DMS 273 treated with DMSO at 0.1 percent for 48 hours (cell line): ENCODE results near the gene SCAMP4.

ENCODE experiments used
- DNase-seq: peaks from one replicate; lab custom pipeline; 2025; lab: John Stamatoyannopoulos, UW

SCAMP4 gene

GRCh38 chr19:1938071-1938470 lies 32.9 kb downstream of the SCAMP4 start:
- no peak for DNase-seq

DNA sequence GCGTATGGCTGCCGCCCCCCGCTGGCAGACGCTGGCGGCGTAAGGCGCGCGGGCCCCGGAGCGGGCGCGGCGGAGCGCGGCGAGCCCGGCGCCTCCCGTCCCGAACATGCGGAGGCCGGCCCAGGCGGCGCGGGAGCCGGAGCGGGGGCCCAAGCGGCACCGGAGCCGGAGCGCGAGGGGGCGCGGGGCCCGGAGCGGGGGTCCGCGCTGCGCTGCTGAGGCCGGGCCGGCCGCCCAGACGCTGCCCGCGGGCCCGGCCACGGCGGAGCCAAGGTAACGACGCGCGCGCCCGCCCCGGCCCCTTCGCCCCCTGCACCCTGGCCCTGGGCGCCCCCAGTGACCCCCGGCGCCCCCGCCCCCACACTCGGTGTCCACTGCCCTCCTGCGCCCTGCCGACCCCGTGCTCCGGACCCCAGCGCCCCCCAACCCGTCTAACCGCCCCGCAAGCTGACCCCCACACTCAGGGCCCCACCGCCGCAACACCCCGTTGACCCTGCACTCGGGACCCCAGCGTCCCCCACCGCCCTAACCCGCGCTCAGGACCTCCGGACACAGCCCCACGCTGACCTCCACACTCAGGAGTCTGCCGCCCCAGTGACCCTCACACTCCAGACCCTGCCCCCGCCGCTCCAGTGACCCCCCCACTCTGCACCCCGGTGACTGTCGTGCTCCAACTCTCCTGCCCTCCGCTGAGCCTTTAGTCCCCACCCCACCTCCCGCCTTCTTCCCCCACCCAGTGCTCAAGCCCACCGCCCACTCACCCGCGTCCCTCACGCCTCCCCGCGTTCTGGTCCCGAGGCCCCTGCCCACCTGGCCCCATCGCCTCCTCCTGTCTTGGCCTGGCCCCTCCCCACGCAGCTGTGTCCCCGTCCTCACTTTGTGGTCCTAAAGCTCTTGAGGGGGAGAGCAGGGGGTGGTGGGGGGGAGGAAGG lies 36.2 kb downstream of the SCAMP4 start, which contains the start of gene CSNK1G2:
Gene CSNK1G2 (plus strand): TSS at position 27 of the 932 bp plus-strand sequence. CDS start 28,601 bp downstream, outside the sequence.
- no peak for DNase-seq

DNA sequence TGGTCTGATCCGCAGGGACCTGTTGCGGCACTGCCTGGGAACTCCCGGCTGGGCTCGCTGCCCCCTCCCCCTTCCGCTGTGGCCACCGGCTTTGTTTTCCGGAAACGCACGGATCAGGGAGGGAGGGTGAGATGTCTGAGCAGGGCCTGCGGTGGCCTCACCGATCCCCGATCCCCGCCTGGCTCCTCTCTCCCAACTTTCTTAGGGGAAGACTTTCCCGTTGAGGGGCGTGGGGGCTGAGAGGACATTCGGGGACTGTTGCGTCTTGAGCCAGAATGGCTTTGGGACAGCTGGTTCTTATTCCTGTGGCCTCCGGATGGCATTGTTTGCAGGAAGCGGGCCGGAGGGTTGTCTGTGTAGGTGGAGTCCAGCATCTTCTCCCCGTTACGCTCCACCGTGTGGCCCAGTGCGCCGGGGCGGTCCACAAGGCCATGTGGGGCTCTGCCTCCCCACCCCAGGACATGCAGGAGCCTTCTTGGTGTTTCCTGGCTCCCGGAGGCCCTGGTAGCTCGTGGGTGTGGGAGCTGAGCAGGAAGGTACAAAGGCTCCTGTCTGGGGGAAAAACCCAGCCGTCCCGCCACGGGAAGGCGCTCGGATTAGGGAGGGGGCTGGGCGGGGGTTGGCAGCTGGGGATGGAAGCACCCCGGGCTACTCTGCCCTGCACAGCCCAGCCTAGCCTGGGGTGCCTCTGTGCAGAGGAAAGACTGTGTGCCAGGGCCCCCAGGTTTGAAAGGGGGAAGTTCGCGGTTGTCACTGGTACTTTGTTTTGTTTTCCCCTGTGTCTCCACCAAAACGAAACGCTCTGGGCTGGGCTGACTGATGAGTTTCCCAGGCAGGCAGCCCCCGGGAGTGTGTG lies 37.1 kb downstream of the SCAMP4 start:
- DNase-seq, result peak; percentile 9

DNA sequence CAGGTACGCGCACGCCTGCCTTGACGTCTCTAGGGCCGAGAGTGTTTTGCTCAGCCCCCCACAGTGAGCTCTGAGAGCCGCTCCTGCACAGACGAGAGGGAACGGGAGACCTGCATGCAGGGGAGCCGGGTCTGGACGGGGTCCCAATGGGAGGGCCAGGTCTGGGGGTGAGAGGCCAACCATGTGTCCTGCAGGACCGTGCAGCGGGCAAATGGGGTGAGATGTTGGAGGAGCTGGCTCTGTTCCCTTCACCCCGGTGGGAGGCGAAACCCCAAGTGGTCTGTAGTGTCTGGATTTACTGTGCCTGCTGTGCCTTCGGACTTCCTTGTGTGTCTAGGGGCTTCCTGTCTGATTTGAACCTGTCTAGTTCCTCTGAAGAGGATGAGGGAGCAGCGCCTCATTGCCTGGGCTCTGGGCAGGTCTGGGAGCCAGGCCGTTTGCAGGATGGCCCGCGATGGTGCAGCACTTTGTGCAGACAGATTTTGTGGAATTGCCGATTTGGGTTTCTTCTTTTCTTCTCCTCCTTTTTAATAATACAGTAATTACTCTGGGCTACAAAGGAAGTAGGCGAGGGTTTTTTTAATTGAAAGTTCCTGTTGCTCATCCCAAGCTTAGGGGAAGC lies 37.8 kb downstream of the SCAMP4 start:
- no peak for DNase-seq

DNA sequence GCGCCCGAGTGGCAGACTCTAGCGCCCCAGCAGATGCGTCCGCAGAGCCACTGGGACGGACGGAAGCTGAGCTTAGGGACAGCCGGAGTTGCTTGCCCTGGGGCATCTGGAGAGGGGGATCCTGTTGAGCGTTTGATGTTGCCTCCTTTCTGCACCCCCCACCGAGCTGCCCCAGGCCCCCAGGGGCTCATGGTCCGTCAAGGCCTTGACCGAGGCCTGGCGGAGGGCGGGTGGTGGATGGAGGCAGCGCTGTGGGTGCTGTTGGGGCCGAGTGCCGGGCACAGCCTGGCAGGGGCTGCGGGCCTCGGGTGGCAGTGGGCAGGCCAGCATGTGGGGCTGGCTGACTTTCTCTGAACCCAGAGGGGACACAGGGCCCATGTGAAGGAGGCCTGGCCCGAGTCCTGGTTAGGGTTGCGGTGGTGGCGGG lies 38.5 kb downstream of the SCAMP4 start:
- DNase-seq, result no peak

DNA sequence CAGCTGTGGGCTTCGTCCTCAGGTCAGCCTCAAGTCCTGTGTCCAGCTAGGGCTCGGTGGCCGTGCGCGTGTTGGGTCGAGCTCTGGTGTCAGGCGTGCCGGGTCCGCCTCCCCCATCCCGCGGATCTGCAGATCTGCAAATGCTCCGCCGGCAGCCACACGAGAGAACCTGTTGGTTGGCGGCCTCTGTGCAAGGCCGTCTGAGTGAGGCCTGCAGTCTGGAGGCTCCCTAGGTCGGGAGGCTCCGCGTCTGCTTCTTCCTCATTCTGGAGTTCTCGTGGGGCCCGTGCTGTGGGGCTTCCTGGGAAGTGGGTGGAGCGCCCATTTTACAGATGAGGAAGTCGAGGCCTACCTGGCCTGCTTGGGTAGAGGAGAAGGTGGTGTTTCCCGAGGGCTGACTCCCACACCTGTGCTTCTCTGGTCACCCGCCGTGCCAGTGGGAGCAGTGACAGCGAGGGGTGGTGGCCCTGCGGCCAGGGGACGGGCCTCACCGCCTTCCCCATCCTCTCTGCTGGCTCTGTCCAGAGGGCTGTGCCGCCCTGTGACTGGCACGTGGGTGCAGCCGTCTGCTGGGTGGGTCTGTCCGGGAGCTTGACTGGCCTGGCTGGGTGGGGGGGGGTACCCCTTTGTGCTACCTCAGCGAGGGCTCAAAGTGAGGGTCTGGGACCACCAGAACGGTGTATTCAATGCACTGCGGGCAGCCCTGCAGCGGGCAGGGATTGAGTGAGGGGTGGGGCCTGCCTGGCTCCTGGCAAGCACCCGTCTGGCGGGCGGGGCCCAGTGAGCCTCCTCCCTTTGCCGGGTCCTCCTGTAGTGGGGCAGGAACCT lies 39.1 kb downstream of the SCAMP4 start:
- DNase-seq, result no peak

DNA sequence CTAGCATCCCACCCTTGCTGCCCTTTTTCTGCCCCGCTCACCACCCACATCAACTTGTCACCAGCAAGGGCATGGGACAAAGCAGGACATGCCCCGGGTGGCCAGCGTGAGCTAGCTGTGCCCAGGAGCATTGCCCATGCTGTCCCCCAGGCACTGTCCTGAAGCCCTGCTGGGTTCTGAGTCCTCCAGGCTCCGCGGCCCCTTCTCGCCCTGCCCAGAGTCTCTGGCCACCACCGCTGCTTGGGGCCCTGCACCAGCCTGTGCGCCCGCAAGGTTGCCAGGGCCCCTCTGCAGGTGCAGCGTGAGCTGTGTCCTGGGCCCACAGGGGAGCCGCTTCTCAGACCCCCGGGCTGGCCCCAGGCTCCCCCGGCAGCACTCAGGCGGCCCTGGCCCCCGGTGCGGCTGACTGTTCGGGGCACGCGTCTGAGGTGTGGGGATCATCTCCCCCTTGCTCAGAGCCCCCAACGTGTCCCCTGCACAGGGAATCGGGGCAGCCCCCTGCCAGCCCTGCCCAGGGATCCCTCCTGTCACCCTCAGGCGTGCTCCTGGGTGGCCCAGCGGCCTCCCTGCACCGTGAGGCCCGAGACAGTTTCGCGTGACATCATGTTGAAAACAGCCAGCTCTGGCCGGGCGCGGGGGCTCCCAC lies 39.8 kb downstream of the SCAMP4 start:
- DNase-seq, result no peak

GRCh38 chr19:1945899-1946298 lies 40.7 kb downstream of the SCAMP4 start:
- DNase-seq, result no peak

DNA sequence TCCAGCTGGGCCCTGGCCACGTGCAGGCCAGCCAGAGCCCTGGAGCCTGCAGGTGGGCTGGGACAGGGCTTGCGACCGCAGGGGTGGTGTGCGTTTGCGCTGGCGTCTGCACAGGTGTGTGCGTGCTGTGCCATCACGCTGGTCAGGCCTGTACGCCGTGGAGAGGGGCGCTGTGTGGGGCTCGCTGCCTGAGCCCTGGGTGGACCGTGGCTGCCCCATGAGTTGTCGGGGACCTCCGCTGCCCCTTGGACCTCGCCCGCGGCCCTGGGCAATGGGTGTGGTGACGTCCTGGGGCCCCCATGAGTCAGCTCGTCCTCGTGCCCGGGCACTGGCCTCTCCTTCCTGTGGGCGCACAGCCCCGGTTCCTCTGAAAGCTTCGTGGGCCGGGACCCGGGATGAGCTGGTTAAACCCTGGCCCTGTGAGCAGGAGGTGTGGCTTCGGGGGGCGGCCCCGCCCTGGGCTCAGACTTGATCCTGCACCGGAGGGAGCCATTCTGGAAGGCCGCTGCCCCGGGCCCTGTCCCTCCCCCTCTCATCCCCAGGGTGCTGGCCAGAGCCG lies 42.5 kb downstream of the SCAMP4 start:
- DNase-seq, result no peak

GRCh38 chr19:1949304-1950101 lies 44.3 kb downstream of the SCAMP4 start:
- no peak for DNase-seq

- DNase-seq, result no peak
These were observed 45.4 kb downstream of the SCAMP4 start for GRCh38 chr19:1950640-1951039.

- DNase-seq, result no peak
These were observed 47.4 kb downstream of the SCAMP4 start for GRCh38 chr19:1952635-1953034.

DNA sequence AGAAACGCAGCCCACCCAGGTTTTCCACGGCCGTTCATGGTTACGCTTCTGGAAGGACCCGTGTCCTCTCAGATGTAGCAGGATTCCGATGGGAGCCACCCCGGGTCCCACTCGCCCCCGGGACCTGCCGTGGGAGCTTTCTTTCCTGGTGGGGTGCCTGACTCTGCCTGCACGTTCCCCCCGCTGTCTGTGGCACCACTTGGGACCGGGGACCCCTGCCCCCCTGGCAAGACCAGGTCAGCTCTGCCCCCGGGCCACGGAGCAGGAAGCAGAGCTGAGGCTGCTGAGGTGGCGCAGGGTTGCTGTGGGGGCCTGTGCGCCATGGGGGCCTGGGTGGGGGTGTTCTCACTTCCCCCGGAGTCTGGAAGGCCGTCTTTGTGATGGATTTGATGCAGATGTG lies 47.8 kb downstream of the SCAMP4 start:
- DNase-seq, result no peak

- DNase-seq, result no peak
These were observed 48.4 kb downstream of the SCAMP4 start for GRCh38 chr19:1953441-1954094.

GRCh38 chr19:1954532-1954933 lies 49.3 kb downstream of the SCAMP4 start:
- DNase-seq, result no peak

DNA sequence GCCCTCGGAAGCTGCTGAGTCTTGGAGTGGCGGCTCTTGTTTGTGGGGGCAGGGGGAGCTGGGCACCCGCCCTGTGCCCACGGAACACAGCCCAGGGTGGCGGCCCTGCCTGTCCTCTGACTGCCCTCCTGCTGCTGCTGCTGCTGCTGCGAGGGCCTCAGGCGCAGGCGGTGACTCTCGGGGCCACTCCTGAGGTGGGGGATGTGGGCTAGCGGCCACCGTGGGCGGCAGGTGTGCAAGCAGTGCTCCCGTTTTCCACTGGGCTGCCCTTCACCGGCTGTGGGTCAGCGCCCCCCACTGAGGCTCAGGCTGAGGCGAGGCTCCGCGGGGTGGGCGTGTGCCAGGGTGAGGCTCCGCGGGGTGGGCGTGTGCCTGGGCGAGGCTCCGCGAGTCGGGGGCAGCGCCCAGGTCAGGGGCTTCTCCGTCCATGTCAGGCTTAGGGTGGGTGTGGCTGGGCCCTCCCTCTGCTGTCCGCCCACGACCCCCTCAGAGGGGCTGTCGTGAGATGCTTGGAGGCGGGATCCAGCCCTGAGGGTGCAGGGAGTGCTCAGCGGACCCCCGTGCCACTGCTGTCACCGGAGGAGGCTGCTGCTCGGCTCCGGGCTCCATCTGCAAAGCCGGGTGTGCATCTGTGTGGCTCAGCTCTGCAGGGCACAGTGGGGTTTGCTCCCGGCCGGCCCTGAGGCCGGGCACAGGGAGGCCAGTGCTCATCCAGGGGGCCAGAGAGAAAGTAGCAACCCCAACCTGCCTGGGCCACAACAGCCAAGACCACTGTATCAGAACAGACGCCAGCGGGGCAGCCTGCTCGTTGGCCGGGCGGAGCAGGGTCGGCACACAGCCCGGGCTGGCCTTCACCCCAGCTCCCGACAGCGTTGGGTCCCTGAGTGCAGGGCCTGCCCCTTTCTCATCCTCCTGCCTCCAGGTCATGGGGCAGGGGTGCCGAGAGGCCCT lies 50.2 kb downstream of the SCAMP4 start:
- no peak for DNase-seq

GRCh38 chr19:1956122-1956494 lies 50.9 kb downstream of the SCAMP4 start:
- DNase-seq, result no peak

DNA sequence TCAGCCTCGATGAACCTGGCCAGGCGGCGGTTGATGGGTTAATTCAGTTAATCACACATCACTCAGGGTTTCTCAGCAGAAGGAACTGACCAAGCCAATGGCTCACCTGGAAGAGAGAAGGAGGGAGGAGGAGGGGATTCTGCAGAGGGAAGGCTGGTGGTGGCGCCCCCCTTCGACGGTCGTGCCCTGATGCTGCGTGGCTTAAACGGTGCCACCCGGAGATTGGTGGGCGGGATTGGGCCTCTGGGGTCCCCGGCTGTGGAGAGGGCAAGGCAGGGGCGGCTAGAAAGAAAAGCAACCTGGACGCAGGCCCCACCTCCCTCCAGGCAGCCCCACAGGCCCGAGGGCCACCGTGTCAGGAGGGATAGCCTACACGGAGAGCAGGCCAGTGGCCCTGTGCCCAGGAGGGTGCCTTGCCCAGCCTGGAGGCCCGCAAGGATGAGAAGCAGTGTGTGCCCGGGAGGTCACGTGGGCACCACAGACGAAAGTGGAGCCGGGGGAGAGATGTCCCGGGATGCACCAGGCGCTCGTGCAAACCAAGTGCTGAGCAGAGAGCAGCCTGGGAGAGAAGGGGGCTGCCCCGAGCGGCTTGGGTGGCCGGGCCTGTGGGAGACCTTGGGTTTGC lies 51.8 kb downstream of the SCAMP4 start:
- no peak for DNase-seq
